DOHH2 (cell line): ENCODE measurements around the gene SCUBE2.

Source experiments
- H3F3A ChIP-seq: fragments of 200-600 bp; sonication (generic), shearing (Covaris generic); 2 replicates; pipeline ENCODE4 v1.6.0; 2016; ENCODE audit warnings: antibody characterized with exemption, mild to moderate bottlenecking; ENCODE audit not compliant: control insufficient read depth, insufficient read depth
- H3K27ac ChIP-seq: fragments of 200-600 bp; sonication (generic); 2 replicates; pipeline ENCODE4 v1.5.1; 2014; ENCODE audit warnings: low read depth, mild to moderate bottlenecking, low read length, moderate library complexity
- H3K27me3 ChIP-seq: fragments of 200-600 bp; sonication (generic); 2 replicates; pipeline ENCODE4 v1.6.1; 2014; ENCODE audit warnings: mild to moderate bottlenecking, low read length, mixed read lengths; ENCODE audit not compliant: control insufficient read depth
- H3K36me3 ChIP-seq: fragments of 200-600 bp; sonication (generic); 2 replicates; pipeline ENCODE4 v1.6.1; 2014; ENCODE audit warnings: mild to moderate bottlenecking, low read length, moderate library complexity, mixed read lengths; ENCODE audit not compliant: control insufficient read depth
- H3K4me1 ChIP-seq: fragments of 200-600 bp; sonication (generic); 2 replicates; pipeline ENCODE4 v1.6.1; 2014; ENCODE audit warnings: mild to moderate bottlenecking, low read length, mixed read lengths; ENCODE audit not compliant: control insufficient read depth
- H3K4me2 ChIP-seq: fragments of 200-600 bp; sonication (generic); 2 replicates; pipeline ENCODE4 v1.6.0; 2014; ENCODE audit warnings: mild to moderate bottlenecking, low read length, moderate library complexity
- H3K4me3 ChIP-seq: fragments of 200-600 bp; sonication (generic); 2 replicates; pipeline ENCODE4 v1.5.1; 2014; ENCODE audit warnings: mild to moderate bottlenecking, low read length, mixed read lengths
- H3K79me2 ChIP-seq: fragments of 200-600 bp; sonication (generic); 2 replicates; pipeline ENCODE4 v1.6.1; 2014; ENCODE audit warnings: mild to moderate bottlenecking, low read length, mixed read lengths; ENCODE audit not compliant: control insufficient read depth
- H3K9me2 ChIP-seq: fragments of 200-600 bp; sonication (generic); replicated peaks from 2 replicates; pipeline ENCODE4 v1.6.1; 2014; ENCODE audit warnings: mild to moderate bottlenecking, low read length, mixed read lengths; ENCODE audit not compliant: control insufficient read depth
- H3K9me3 ChIP-seq: fragments of 200-600 bp; sonication (generic); 2 replicates; pipeline ENCODE4 v1.6.1; 2014; ENCODE audit warnings: antibody characterized with exemption, low read length, mixed read lengths; ENCODE audit not compliant: control insufficient read depth, insufficient read depth
- H4K20me1 ChIP-seq: fragments of 200-600 bp; sonication (generic); 2 replicates; pipeline ENCODE4 v1.6.0; 2014; ENCODE audit warnings: low read depth, mild to moderate bottlenecking, antibody characterized with exemption, low read length, moderate library complexity; ENCODE audit not compliant: control insufficient read depth, insufficient read depth
- CTCF ChIP-seq: fragments of 200-600 bp; sonication (generic); IDR thresholded peaks from one replicate; pipeline ENCODE4 v1.5.1; 2014; ENCODE audit warnings: antibody characterized with exemption, mild to moderate bottlenecking, low read depth, low read length; ENCODE audit not compliant: poor library complexity, severe bottlenecking
- EZH2phosphoT487 ChIP-seq: fragments of 200-600 bp; sonication (generic); IDR thresholded peaks from 2 replicates; pipeline ENCODE4 v1.6.1; 2017; ENCODE audit warnings: borderline replicate concordance, mild to moderate bottlenecking, antibody characterized with exemption, low read length, moderate library complexity, mixed read lengths

SCUBE2 gene

GRCh38 chr11:9089061-9089460, 2.3 kb downstream of the SCUBE2 start:
- no peaks in the 10 kb centered on the region for H3K9me2 ChIP-seq
- H3F3A ChIP-seq = no peaks in the 10 kb centered on the region
- no peaks in the 10 kb centered on the region for H3K9me3 ChIP-seq
- no peak overlapping the region for H3K4me2 ChIP-seq
- H3K36me3 ChIP-seq = no peaks in the 10 kb centered on the region
- no peaks in the 10 kb centered on the region for H4K20me1 ChIP-seq
- no peaks in the 10 kb centered on the region for H3K79me2 ChIP-seq
- TF ChIP-seq EZH2phosphoT487 = no peak
- TF ChIP-seq CTCF = no peak
- no peaks in the 10 kb centered on the region for H3K4me1 ChIP-seq
- peaks cover 48% of the 10 kb centered on the region for H3K27me3 ChIP-seq
- no peak overlapping the region for H3K27ac ChIP-seq
- H3K4me3 ChIP-seq = no peak overlapping the region

DNA sequence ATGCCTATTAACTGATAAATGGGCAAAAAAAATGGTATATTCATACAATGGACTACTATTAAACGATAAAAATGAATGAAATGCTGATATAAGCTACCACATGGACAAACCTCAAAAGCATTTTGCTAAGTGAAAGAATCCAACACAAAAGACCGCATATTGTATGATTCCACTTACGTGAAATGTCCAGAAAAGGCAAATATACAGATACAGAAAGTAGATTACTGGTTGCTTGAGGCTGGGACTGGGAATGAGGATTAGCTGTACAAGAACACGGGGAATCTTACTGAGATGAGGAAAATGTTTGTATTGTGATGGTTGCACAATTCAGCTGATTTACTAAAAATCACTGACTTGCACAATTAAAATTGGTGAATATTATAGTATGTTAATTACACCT, 8.8 kb downstream of the SCUBE2 start:
- no peaks in the 10 kb centered on the region for H3F3A ChIP-seq
- no peaks in the 10 kb centered on the region for H3K9me2 ChIP-seq
- no peaks in the 10 kb centered on the region for H3K4me1 ChIP-seq
- TF ChIP-seq EZH2phosphoT487 (no peak), CTCF (no peak)
- no peaks in the 10 kb centered on the region for H3K9me3 ChIP-seq
- no peaks in the 10 kb centered on the region for H3K79me2 ChIP-seq
- H3K4me3 ChIP-seq = no peak overlapping the region
- no peak overlapping the region for H3K27ac ChIP-seq
- H3K27me3 ChIP-seq = peaks cover 16% of the 10 kb centered on the region
- H3K4me2 ChIP-seq = no peak overlapping the region
- H4K20me1 ChIP-seq = no peaks in the 10 kb centered on the region
- H3K36me3 ChIP-seq = no peaks in the 10 kb centered on the region

DNA sequence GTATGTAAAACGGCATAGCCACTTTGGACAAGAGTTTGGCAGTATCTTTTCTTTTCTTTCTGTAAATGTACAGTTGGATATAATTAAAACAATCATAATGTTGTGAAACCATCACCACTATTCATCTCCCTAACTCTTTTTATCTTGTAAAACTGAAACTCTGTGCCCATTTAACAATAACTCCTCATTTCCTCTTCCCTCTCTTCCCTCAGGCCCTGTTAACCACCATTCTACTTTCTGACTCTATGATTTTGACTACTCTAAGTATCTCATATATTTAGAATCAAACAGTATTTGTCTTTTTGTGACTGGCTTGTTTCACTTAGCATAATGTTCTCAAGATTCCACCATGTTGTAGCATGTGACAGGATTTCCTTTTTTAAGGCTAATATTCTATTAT, 10.2 kb downstream of the SCUBE2 start:
- Histone ChIP-seq H3K27ac (no peak overlapping the region), H3K36me3 (no peaks in the 10 kb centered on the region), H3K27me3 (peaks cover 22% of the 10 kb centered on the region), H3K9me3 (no peaks in the 10 kb centered on the region), H3K4me2 (no peak overlapping the region), H3K4me1 (no peaks in the 10 kb centered on the region), H3K9me2 (no peaks in the 10 kb centered on the region), H3K79me2 (no peaks in the 10 kb centered on the region), H3K4me3 (no peak overlapping the region), H3F3A (no peaks in the 10 kb centered on the region), H4K20me1 (no peaks in the 10 kb centered on the region)
- TF ChIP-seq EZH2phosphoT487 (no peak), CTCF (no peak)
